Umbilical cord (tissue), 2 donors: ENCODE measurements around the gene MED13L. TPM values are rescaled to one million over a fixed set of nuclear protein-coding genes. Genes with fewer than 3 reads are reported as not detected.

Experiments used
- DNase-seq: peaks from one replicate; pipeline ENCODE4 v3.0.0-alpha.2; 2015; ENCODE audit warnings: low spot score
- total RNA-seq: library from RNA; depleted of rRNA; stranded (reverse); fragments of >200 nt; gene quantifications from one replicate; pipeline ENCODE4 v1.2.3, GENCODE V29; 2014; ENCODE audit warnings: low replicate concordance; ENCODE audit not compliant: insufficient read depth

MED13L gene
- total RNA-seq, 1 donor from 2014 or later, result 285 TPM

GRCh38 chr12:115912440-115912839, 365.1 kb downstream of the MED13L start:
- no peak for DNase-seq

- no peak for DNase-seq
Measured at GRCh38 chr12:115911360-115911759, 366.1 kb downstream of the MED13L start.

GRCh38 chr12:115910057-115910456, 367.4 kb downstream of the MED13L start:
- DNase-seq, result no peak
